GM12892 (cell line): Measurements from ENCODE around the gene WDFY4.

Experiments used
- POLR2A ChIP-seq: IDR thresholded peaks from 2 replicates; pipeline ENCODE4 v1.6.1; 2011; ENCODE audit warnings: low read depth, low read length, control low read depth
- POLR2AphosphoS5 ChIP-seq: IDR thresholded peaks from 2 replicates; pipeline ENCODE4 v1.6.1; 2011; ENCODE audit warnings: low read depth, low read length, control low read depth

- no peak for TF ChIP-seq POLR2AphosphoS5
- no peak for TF ChIP-seq POLR2A
These were observed 250.2 kb downstream of the WDFY4 start for GRCh38 chr10:48934672-48935501.
